ELR (cell line): ENCODE data around the gene COX5A.
A peak's percentile ranks its signal among the peaks of the same experiment; 100 is the strongest.

Source experiments
- DNase-seq: peaks from one replicate; pipeline ENCODE4 v3.0.0-alpha.2; 2015; ENCODE audit warnings: low read depth

COX5A gene

GRCh38 chr15:74937590-74938371, at the start of gene COX5A:
COX5A (minus strand) TSS chr15:74938073; CDS start chr15:74938014, 59 bp downstream.
- DNase-seq, result peak; percentile 95

GRCh38 chr15:74983725-74984231, 45.9 kb upstream of the COX5A start:
- DNase-seq, result peak; percentile 51

GRCh38 chr15:74982183-74982582, 44.3 kb upstream of the COX5A start:
- no peak for DNase-seq

GRCh38 chr15:74978503-74978902, 40.6 kb upstream of the COX5A start:
- DNase-seq, result peak; percentile 50

GRCh38 chr15:74978077-74978476, 40.2 kb upstream of the COX5A start:
- no peak for DNase-seq

- DNase-seq, result peak; percentile 55
Observed at GRCh38 chr15:74977599-74977998, 39.7 kb upstream of the COX5A start.

- DNase-seq, result no peak
Observed at GRCh38 chr15:74976159-74976558, 38.3 kb upstream of the COX5A start.

GRCh38 chr15:74967670-74968069, 29.8 kb upstream of the COX5A start:
- DNase-seq, result no peak

- peak; percentile 77 for DNase-seq
Observed at GRCh38 chr15:74964794-74965193, 26.9 kb upstream of the COX5A start.

GRCh38 chr15:74963213-74963612, 25.3 kb upstream of the COX5A start:
- no peak for DNase-seq

- DNase-seq, result no peak
Observed at GRCh38 chr15:74962671-74963070, 24.8 kb upstream of the COX5A start.

- DNase-seq, result no peak
Observed at GRCh38 chr15:74962219-74962618, 24.3 kb upstream of the COX5A start.

- no peak for DNase-seq
Observed at GRCh38 chr15:74961616-74962015, 23.7 kb upstream of the COX5A start.

- no peak for DNase-seq
Observed at GRCh38 chr15:74960995-74961588, 23.2 kb upstream of the COX5A start.

- DNase-seq, result no peak
Observed at GRCh38 chr15:74960286-74960685, 22.4 kb upstream of the COX5A start.

- no peak for DNase-seq
Observed at GRCh38 chr15:74959586-74959939, 21.7 kb upstream of the COX5A start.

- no peak for DNase-seq
Observed at GRCh38 chr15:74958908-74959585, 21.2 kb upstream of the COX5A start.

GRCh38 chr15:74958320-74958907, 20.5 kb upstream of the COX5A start:
- peak; percentile 63 for DNase-seq

- peak; percentile 33 for DNase-seq
Observed at GRCh38 chr15:74957476-74958035, 19.7 kb upstream of the COX5A start.

GRCh38 chr15:74956648-74957475, 19.0 kb upstream of the COX5A start, which contains the start of gene RPP25:
RPP25 (minus strand) TSS chr15:74956772; CDS start chr15:74956583, 189 bp downstream.
- DNase-seq, result peak; percentile 71
